HG03025 (cell line): Measurements from ENCODE around the gene CTSO.

Experiments used
- ATAC-seq: cut with Tn5 transposase; IDR thresholded peaks from one replicate; pipeline ENCODE4 v1.9.1; 2021; ENCODE audit warnings: mild to moderate bottlenecking, moderate library complexity; ENCODE audit not compliant: unreplicated experiment, low FRiP score

The CTSO gene, protein sequence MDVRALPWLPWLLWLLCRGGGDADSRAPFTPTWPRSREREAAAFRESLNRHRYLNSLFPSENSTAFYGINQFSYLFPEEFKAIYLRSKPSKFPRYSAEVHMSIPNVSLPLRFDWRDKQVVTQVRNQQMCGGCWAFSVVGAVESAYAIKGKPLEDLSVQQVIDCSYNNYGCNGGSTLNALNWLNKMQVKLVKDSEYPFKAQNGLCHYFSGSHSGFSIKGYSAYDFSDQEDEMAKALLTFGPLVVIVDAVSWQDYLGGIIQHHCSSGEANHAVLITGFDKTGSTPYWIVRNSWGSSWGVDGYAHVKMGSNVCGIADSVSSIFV

DNA sequence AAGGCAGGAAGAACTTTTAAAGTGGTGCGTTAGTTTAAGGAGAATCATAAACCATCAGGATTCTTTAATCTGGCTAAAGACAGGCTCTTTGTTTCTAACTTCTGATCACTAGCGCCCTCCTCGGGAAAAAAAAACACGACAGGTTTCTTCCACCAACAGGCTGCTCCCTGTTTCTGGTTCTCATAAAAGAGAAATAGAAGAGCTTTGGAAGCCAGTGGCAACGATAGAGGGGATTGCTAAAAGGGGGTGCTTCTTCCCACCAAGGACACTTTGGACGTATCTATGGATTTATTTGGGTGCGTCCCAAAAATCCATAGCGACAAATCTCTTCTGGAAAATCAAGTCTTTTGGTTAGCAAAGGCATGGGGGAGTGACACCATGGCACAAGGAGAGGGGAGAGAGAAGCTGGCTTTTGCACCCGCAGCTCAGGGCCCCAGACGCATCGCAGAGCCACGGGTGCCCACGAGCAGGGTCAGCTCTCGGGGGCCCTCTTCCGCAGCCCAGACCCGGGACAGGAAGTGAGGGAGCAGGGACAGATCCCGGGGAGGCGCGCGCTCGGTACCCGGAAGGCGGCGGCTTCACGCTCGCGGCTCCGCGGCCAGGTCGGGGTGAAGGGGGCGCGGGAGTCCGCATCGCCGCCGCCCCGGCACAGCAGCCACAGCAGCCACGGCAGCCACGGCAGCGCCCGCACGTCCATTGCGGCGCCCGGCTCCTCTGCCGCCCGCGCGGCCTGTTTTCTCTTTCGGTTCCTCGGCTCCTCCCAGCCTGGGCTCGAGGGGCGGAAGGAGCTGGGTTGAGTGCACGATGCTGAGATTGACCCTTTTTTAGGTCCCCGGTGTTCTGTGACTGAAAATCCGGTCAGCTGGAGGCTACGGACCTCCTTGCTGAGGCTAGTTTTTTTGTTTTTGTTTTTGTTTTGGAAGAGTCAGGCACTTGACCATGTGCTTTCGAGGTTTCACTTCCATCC lies at the start of gene CTSO:
TSS of gene CTSO (minus strand) at position 716 of the 967 bp plus-strand sequence. CDS start at position 697, 19 bp downstream.
- ATAC-seq = peak; percentile 97

DNA sequence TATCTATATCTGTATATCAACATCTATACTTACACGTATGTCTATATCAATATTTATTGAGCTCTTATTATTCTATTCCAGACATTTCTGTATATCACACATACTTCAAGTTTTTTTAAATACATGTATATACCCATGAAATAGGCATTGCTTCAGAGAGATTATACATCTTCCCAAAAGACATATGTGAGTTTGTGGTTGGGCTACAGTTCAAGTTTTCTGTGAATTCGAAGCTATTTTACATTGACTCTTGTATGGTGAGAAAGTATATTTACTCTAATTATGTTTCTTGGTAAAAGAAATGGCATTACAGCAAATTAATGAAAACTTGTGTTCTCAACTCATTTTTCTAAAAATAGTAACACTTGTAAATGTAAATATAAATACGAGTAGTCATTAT lies 46.8 kb upstream of the CTSO start:
- ATAC-seq = no peak

DNA sequence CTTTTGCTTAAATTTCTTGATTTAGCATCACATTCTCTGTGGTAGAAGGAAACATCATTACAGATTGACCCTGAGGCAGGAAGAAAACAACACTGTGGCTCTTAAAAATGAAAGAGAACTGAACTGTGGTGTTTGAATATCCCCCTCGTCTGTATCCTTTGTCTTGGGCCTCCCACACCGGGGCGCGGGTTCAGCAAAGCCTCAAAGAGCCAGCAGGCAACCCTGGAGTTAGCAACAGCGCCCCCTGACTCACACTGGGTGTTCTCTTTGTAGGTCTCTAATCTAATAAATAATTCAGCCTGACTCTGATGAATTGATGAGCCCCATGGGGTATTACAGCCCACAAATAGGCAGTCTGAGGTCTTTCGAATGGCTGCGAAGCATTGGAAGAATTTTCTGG lies 46.1 kb upstream of the CTSO start:
- no peak for ATAC-seq

DNA sequence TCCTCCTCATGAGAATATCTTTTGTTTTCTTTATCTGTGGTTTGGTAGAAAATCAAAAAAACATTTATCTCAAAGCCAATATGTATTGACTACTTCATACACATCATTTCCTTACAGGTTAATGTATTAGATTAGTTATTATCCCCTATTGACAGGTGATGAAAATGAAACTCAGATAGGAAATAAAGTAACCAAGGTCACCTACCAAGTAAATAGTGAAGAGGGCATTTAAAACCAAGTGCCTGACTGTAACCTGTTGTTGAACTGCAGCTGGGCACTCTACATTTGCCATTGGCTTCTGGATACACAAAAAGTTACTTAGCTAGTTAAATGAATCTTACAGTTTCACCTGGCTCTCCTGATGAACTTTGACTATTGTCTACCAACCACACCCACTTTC lies 41.4 kb upstream of the CTSO start:
- no peak for ATAC-seq

- ATAC-seq = no peak
Observed at GRCh38 chr4:155984106-155984797, 30.6 kb upstream of the CTSO start.

DNA sequence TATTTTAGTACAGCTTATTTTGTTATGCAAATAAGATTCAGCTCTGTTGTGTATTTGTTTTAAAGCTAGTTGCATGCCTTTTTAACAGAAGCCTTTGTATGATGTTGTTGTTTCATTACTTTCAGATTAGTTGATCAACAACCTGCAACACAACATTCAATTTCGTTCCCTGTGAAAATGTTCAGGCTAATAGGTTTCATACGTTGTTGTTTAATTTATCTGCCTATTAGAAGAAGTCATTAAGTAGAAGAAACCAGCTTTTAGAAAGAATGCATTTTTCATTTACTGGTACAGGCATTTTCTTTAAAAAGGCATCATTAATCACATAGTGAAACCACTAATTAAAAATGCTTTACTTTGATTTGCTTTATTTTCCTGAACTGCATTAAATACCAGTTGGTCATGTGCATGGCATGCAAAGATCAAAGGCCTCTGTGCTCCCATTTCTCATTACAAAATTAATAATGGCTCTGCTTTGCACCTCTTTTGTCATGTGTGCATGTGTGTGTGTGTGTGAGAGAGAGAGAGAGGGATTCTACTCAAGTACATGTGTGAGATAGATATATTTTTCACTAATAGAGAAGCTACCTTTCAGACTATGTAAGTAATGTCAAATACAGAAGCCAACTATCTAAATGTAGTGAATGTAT lies 29.2 kb upstream of the CTSO start:
- ATAC-seq = no peak

DNA sequence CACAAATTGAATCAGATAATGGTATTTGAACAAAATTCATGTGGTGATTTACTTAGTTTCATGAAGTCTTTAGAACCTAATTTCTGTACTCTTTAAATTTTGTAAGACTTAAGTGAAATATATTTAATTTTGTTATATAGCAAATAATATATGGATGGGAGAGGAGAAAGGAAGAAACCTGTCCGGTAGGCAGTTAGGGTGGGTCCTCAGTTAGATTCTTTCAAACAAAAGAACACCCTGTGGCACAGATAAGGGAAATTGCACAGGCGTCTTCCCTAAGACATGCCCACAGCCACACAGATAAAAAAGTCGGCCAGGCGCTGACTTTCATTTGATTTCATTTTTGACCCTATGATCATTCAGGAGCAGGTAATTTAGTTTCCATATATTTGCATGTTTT lies 25.1 kb upstream of the CTSO start:
- no peak for ATAC-seq

DNA sequence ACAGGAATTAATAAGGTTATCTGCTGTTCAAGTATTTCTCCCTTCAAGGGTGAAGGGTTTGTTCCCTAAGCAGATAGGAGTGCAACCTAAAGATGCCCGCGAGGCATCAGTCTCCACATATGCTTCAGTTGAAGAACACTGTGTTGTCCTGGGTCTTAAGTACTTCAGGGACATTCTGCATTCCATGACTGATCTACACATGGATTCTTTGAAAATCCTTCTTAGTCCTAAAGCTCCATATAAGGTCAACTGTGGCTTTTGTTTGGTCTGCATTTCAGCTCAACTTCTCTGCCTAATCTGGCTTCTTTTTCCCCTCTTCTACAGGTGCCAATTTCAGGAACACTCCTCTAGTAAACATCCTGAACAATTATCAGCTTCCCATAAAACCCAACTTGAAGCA lies 21.8 kb upstream of the CTSO start:
- ATAC-seq = no peak

- ATAC-seq = no peak
Observed at GRCh38 chr4:155974996-155975395, 21.3 kb upstream of the CTSO start.

DNA sequence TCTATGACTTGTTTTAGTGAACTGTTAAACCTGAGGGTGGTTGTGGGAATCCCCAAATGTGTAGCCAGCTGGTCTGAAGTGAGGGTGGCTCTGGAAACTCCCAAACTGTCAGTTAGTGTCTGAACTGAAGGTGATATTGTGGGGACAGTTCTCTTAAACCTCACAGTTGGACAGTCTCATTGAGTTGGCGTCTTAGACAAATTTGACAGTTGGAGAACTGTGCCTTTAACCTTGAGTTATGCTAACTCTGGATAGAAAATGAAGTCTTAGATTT lies 20.7 kb upstream of the CTSO start:
- peak; percentile 97 for ATAC-seq

DNA sequence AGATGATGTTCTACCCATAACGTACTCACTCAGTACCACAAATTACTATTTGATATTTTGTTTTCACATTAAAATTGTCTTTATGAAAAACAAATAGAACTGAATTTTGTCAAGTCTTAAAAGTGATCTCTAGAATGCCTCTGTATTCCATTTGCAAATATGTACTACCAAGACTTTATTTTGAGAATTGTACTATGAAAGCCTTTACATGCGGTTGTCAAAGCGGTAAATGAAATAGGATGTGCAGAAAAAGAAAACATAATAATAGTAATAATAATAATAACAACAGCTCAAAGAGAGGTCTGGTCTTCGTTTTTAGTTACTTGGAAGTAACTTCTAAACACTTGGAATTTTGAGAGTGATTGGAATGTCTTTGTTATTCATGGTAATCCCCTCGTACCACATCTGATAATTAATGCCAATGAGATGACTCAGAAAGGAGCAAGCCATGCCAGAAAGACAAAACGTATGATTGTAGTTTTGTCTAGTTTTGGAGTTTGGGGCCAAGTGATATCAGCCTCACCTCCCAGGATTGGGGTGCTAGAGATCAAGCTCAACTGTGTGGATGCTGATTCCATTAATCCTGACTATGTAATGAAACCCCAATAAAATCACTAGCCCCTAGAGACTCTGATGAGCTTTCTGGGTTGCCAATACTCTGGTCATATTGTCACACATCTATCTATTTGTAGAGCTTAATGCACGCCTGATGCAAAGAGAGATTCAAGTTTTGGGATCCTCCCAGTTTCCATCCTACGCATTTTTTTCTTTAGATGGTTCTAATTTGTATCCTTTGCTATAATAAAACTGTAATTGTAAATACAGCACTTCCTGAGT lies 20.2 kb upstream of the CTSO start:
- peak; percentile 15 for ATAC-seq

DNA sequence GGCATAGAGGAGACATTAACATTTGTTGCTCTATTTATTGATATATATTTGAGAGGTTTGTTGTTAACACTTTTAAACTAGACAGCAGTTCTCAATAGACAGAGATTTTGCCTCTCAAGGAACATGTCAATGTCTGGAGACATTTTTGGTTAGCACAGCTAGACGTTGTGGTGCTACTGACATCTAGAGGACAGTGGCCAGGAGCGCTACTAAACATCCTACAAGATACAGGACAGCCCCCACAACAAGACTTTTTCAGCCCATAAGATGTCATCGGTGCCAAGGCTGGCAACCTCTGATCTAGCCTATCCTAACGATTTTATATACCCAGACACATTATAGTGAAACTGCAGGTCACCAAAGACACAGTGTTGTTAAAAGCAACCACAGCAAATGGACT lies 18.4 kb upstream of the CTSO start:
- ATAC-seq = no peak

GRCh38 chr4:155966731-155967395 lies 13.2 kb upstream of the CTSO start:
- ATAC-seq = no peak

DNA sequence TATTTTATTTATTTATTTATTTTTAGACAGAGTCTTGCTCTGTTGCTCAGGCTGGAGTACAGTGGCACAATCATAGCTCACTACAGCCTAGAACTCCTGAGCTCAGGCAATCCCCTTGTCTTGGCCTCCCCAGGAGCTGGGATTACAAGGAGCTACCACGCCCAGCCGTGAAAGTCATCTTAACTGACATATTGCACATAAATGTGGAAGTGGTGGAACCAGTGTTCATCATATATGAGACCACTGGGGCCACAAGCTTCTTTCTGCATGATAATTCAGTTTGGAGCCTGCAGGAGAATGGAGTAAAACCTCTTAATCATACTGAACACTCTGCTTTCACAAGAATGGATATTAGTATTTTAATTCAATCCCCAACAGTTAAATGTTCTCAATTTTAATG lies 12.5 kb upstream of the CTSO start:
- no peak for ATAC-seq

DNA sequence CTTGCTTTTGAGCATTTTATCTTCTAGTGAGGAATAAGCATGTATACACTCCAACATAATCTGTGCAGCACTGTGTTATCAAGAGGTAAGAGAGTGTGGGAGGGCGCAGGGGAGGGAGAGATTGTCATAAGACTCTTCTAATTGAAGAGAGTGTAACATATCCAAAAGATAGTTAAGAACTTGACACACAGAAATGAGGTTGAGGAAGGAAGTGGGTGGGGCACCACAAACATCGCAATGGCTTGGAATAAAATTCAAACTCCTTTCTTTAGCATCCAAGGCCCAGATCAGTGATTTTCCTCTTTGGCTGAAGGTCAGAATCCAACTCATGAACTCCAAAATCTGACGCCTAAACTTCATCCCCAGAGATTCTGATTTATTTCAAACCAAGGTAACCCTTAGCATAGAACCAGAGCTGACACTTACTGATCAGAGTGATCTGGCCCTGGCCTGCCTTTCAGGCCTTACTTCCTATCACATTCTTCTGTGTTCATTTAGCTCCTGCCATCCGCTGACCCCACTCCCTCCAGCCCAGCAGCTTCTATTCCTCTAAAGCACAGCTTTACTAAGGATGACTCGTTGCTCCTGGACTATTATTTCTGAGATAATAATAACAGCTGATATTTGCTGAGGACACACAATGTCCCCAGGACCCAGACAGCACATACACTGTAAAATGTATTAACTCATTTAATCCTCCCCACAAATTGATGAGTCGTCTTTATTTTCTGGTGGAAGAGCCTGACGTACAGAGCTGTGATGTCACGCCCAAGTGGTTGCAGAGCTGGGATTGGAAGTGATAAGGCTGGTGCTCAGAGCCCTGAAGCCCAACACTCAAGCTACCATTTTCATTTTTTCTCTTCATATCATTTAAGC lies 10.6 kb upstream of the CTSO start:
- no peak for ATAC-seq

- no peak for ATAC-seq
Observed at GRCh38 chr4:155962767-155963166, 9.1 kb upstream of the CTSO start.

DNA sequence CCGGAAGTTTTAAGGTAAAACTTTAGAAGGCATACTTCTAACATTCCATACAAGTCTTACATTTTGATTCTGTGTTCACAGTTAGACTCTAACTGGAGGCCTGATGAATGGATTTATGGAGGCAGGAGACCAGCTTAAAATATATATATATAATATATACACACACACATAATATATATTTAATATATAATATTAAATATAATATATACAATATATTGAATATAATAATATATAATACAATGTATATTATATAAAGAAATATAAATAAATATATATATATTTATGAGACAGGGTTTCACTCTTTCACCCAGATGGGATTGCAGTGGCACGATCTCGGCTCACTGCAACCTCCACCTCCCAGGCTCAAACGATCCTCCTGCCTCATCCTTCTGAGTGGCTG lies 7.9 kb upstream of the CTSO start:
- no peak for ATAC-seq

- ATAC-seq = no peak
Observed at GRCh38 chr4:155960522-155960921, 6.9 kb upstream of the CTSO start.
